HepG2 (cell line): ENCODE data around the gene PARP1. TPM values are rescaled to one million over a fixed set of nuclear protein-coding genes. Genes with fewer than 3 reads are reported as not detected.

ENCODE experiments used
- ATAC-seq: fragments of 200-7000 bp; cut with Tn5 transposase; 3 replicates; pipeline ENCODE4 v1.9.1; 2020; ENCODE audit warnings: mild to moderate bottlenecking, moderate library complexity
- BruUV-seq: library from RNA; stranded (reverse); fragments of 400-500 nt; replicated peaks from 2 replicates; lab custom pipeline; 2021; lab: Mats Ljungman, UMichigan
- CTCF ChIA-PET: fragments of 300-600 bp; formaldehyde crosslinking; extraction: SDS; loops from one replicate; lab custom pipeline; 2021; ENCODE audit warnings: low total read pairs, inconsistent platforms, low intra/inter-chr PET ratio; lab: Yijun Ruan, JAX
- POLR2A ChIA-PET: fragments of 350-600 bp; sonication (Branson Sonifier 250); formaldehyde crosslinking; loops from one replicate; lab custom pipeline; 2020; ENCODE audit warnings: antibody characterized with exemption, inconsistent platforms; lab: Yijun Ruan, JAX
- DNase-seq: peaks from one replicate; pipeline ENCODE4 v3.0.0-alpha.2; 2015; ENCODE audit warnings: low spot score
- FAIRE-seq: peaks from 3 replicates; lab custom pipeline; 2011; peaks lifted over from hg19 to GRCh38; lab: Jason Lieb, UNC
- H2AFZ ChIP-seq: one replicate; pipeline ENCODE4 v1.6.1; 2011; ENCODE audit warnings: low read length, inconsistent platforms
- H3K27ac ChIP-seq: fragments of 300-600 bp; 3 replicates; pipeline ENCODE4 v1.8.0; 2011; ENCODE audit warnings: mixed run types, mild to moderate bottlenecking, mixed read lengths, low read length, inconsistent platforms; ENCODE audit not compliant: insufficient read depth; ENCODE audit errors: extremely low read length
- H3K27me3 ChIP-seq, 2 experiments: fragments of 200-600 bp in 1 of 2; 2 replicates in 1 of 2; 3 replicates in 1 of 2; pipeline versions ENCODE4 v1.6.0 to v1.8.0; 2011; ENCODE audit warnings: low read length in 2 of 2, mild to moderate bottlenecking in 2 of 2, moderate library complexity in 2 of 2, inconsistent platforms in 1 of 2; ENCODE audit not compliant: insufficient read depth in 2 of 2, control insufficient read depth in 1 of 2
- H3K36me3 ChIP-seq, 2 experiments: fragments of 200-600 bp in 1 of 2; replicated peaks in 1 of 2; 2 replicates in 1 of 2; 3 replicates in 1 of 2; pipeline versions ENCODE4 v1.5.1 to v1.8.0; 2011; ENCODE audit warnings: low read length in 2 of 2, inconsistent platforms in 1 of 2; ENCODE audit not compliant: insufficient read depth in 2 of 2, control insufficient read depth in 1 of 2
- H3K4me1 ChIP-seq: 2 replicates; pipeline ENCODE4 v1.5.1; 2012; ENCODE audit warnings: low read length, inconsistent platforms; ENCODE audit not compliant: insufficient read depth
- H3K4me2 ChIP-seq: 2 replicates; pipeline ENCODE4 v1.6.0; 2011; ENCODE audit warnings: low read depth, low read length, inconsistent platforms
- H3K4me3 ChIP-seq, 3 experiments: fragments of 200-600 bp in 1 of 3; sonication (generic), shearing (Covaris generic) in 1 of 3; replicated peaks in 1 of 3; 2 replicates each; pipeline ENCODE4 v1.5.1; 2011 to 2016; ENCODE audit warnings: low read length in 3 of 3, inconsistent platforms in 2 of 3, low read depth in 2 of 3, mild to moderate bottlenecking in 2 of 3, control low read depth in 1 of 3, mixed read lengths in 1 of 3; ENCODE audit not compliant: insufficient read depth in 1 of 3
- H3K79me2 ChIP-seq: one replicate; pipeline ENCODE4 v1.6.1; 2011; ENCODE audit warnings: low read length, inconsistent platforms; ENCODE audit not compliant: insufficient read depth
- H3K9ac ChIP-seq: 2 replicates; pipeline ENCODE4 v1.6.0; 2011; ENCODE audit warnings: mild to moderate bottlenecking, low read depth, low read length, inconsistent platforms; ENCODE audit not compliant: insufficient read depth
- H3K9me3 ChIP-seq: 2 replicates; pipeline ENCODE4 v1.5.1; 2012; ENCODE audit warnings: mild to moderate bottlenecking, low read length
- H4K20me1 ChIP-seq: 2 replicates; pipeline ENCODE4 v1.6.0; 2011; ENCODE audit warnings: inconsistent platforms, mild to moderate bottlenecking, low read length, moderate library complexity; ENCODE audit not compliant: insufficient read depth
- FOSL2 ChIP-seq: sonication (generic); formaldehyde crosslinking; IDR thresholded peaks from 2 replicates; pipeline ENCODE4 v1.4.0; 2020; ENCODE audit warnings: missing genetic modification reagents
- JARID2 ChIP-seq: sonication (generic); formaldehyde crosslinking; IDR thresholded peaks from 2 replicates; pipeline ENCODE4 v1.8.1; 2023; ENCODE audit warnings: missing genetic modification reagents, inconsistent platforms; ENCODE audit not compliant: insufficient replicate concordance
- MAFK ChIP-seq, 2 experiments: IDR thresholded peaks in 1 of 2; conservative IDR thresholded peaks in 1 of 2; 2 replicates each; pipeline ENCODE4 v1.6.1; 2011; ENCODE audit warnings: improper control_type of control experiment in 2 of 2, low read length in 2 of 2
- PAX8 ChIP-seq: sonication (generic); formaldehyde crosslinking; IDR thresholded peaks from 2 replicates; pipeline ENCODE4 v1.8.0; 2022; ENCODE audit warnings: mild to moderate bottlenecking, missing genetic modification reagents, borderline replicate concordance
- PRDM10 ChIP-seq: sonication (generic); formaldehyde crosslinking; IDR thresholded peaks from 2 replicates; pipeline ENCODE4 v1.4.0; 2020; ENCODE audit warnings: low read depth, missing genetic modification reagents
- PTBP1 ChIP-seq: fragments of 200-400 bp; formaldehyde crosslinking; IDR thresholded peaks from 2 replicates; pipeline ENCODE4 v1.6.1; 2018; ENCODE audit warnings: low read length, low read depth; ENCODE audit not compliant: poor library complexity, severe bottlenecking
- ZMYM2 ChIP-seq: sonication (generic); formaldehyde crosslinking; IDR thresholded peaks from 2 replicates; pipeline ENCODE4 v1.8.0; 2022; ENCODE audit warnings: mild to moderate bottlenecking, missing genetic modification reagents
- ZNF512B ChIP-seq: sonication (generic); formaldehyde crosslinking; IDR thresholded peaks from 2 replicates; pipeline ENCODE4 v1.5.1; 2020; ENCODE audit warnings: missing genetic modification reagents, mild to moderate bottlenecking, borderline replicate concordance
- ZNF557 ChIP-seq: sonication (generic); formaldehyde crosslinking; IDR thresholded peaks from 2 replicates; pipeline ENCODE4 v1.4.0; 2020; ENCODE audit warnings: missing genetic modification reagents
- ZNF720 ChIP-seq: sonication (generic); formaldehyde crosslinking; IDR thresholded peaks from 2 replicates; pipeline ENCODE4 v1.4.0; 2020; ENCODE audit warnings: missing genetic modification reagents
- ZNF777 ChIP-seq: sonication (generic); formaldehyde crosslinking; IDR thresholded peaks from 2 replicates; pipeline ENCODE4 v1.4.0; 2020; ENCODE audit warnings: missing genetic modification reagents
- WGBS: methylation state at CpG from one replicate; pipeline ENCODE4 v1.1.6; 2017; ENCODE audit warnings: low lambda C conversion rate; 5-methylcytosine and 5-hydroxymethylcytosine counted together
- in situ Hi-C: cut with HindIII; loops from 2 replicates; pipeline ENCODE4 v1.10.0; 2017; ENCODE audit warnings: low pct_unique_long_range_greater_than_20kb; ENCODE audit not compliant: extremely low pct_ligation_motif_present
- intact Hi-C: fragments of 100-400 bp; cut with micrococcal nuclease; formaldehyde crosslinking; loops from one replicate; pipeline ENCODE4 v1.10.0; 2022; ENCODE audit not compliant: unreplicated experiment
- polyA plus RNA-seq, 8 experiments: library from polyadenylated mRNA; depleted of rRNA in 3 of 8; stranded (reverse) in 7 of 8; unstranded in 1 of 8; fragments of >200 nt; fragmentation: Illumina TruSeq in 4 of 8; extraction: Trizol in 4 of 8; gene quantifications; 2 replicates each; pipeline versions ENCODE4 v1.2.1 to v1.2.3, GENCODE V29; 2011 to 2016; ENCODE audit warnings: low read depth in 4 of 8, missing spikeins in 1 of 8, mixed read lengths in 1 of 8; ENCODE audit not compliant: insufficient read depth in 1 of 8
- total RNA-seq, 5 experiments: library from RNA; depleted of rRNA; stranded (reverse); fragments of >200 nt; fragmentation: Illumina TruSeq; extraction: Trizol; gene quantifications; 2 replicates each; pipeline ENCODE4 v1.2.3, GENCODE V29; 2016; ENCODE audit warnings: low read depth in 1 of 5
- TF ChIP-seq, protein P1 (sequence below): fragments of 450-650 bp; IDR thresholded peaks from 2 replicates; pipeline ENCODE4 v1.6.1; 2017

Gene PARP1
- total and polyA plus RNA-seq, 2 of the 13 experiments (the other 11 are each of a cell fraction or from before 2014, with no cell fraction given): 50.1 to 85.2 TPM

- intact Hi-C loops: no loop called here
- no peak for FAIRE-seq
- in situ Hi-C loops: no loop called here
These were observed 35.1 kb upstream of the PARP1 start for GRCh38 chr1:226443033-226443432.

DNA sequence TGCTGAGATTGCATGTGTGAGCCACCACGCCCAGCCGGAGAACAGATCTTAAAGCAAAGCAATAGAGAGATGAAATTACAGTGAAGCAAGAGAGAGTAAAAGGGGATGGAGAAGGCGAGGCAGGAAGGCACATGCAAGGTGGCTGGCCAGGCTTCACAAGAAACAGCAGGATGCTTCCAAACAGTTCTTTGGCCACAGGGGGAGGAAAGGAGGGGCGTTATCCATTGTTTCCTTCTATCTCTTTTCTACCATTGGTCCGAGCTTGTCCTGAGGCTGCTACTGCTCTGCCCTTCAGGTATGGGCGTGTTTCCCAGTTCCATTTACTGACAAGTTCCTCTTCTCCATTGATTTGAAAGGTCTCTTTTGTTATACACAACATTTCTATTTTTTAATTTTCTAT lies 33.7 kb upstream of the PARP1 start:
- Histone ChIP-seq H2AFZ (no peak overlapping the region), H3K27ac (no peak overlapping the region), H3K27me3 (peaks cover 0 to 6% of the 10 kb centered on the region in 2 experiments; a peak in 1 of 5 replicates), H3K36me3 (no peaks in the 10 kb centered on the region), H3K79me2 (no peaks in the 10 kb centered on the region), H3K9ac (no peak overlapping the region), H3K4me1 (no peaks in the 10 kb centered on the region), H3K9me3 (no peaks in the 10 kb centered on the region), H3K4me2 (no peak overlapping the region), H4K20me1 (no peaks in the 10 kb centered on the region), H3K4me3 (no peak overlapping the region)
- FAIRE-seq (no peak), ATAC-seq (no peak), DNase-seq (no peak)
- ChIA-PET CTCF (no interaction called here), POLR2A (no interaction called here)
- WGBS: 47% methylated on average over 6 of the region's 6 CpGs
- BruUV-seq: no TSS peak
- in situ Hi-C loops: no loop called here
- intact Hi-C loops: no loop called here
- no peak for TF ChIP-seq ZNF512B
- no peak for TF ChIP-seq ZNF777 (CRISPR knock-in tag)
- TF ChIP-seq PAX8 (CRISPR knock-in tag): no peak
- no peak for TF ChIP-seq ZMYM2 (CRISPR knock-in tag)
- TF ChIP-seq PRDM10: no peak
- TF ChIP-seq ZNF720 (CRISPR knock-in tag): no peak
- no peak for TF ChIP-seq FOSL2
- TF ChIP-seq PTBP1: no peak

More at GRCh38 chr1:226443033-226443432, 35.1 kb upstream of the PARP1 start:
- 84% methylated on average over 6 of the region's 6 CpGs for WGBS
- TF ChIP-seq, protein P1, sequence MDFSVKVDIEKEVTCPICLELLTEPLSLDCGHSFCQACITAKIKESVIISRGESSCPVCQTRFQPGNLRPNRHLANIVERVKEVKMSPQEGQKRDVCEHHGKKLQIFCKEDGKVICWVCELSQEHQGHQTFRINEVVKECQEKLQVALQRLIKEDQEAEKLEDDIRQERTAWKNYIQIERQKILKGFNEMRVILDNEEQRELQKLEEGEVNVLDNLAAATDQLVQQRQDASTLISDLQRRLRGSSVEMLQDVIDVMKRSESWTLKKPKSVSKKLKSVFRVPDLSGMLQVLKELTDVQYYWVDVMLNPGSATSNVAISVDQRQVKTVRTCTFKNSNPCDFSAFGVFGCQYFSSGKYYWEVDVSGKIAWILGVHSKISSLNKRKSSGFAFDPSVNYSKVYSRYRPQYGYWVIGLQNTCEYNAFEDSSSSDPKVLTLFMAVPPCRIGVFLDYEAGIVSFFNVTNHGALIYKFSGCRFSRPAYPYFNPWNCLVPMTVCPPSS: no peak
- TF ChIP-seq JARID2 (CRISPR knock-in tag) (no peak), ZNF557 (CRISPR knock-in tag) (no peak), MAFK (conservative IDR thresholded peaks at IDR 0.05 in 1 of 2, IDR thresholded peaks at IDR 0.05 in 1 of 2; ENCODE audit: low read length in 2 of 2) (peak; percentile 38 to 43)
- TF ChIP-seq, all 625 proteins: peak for 1
- CTCF ChIA-PET: no interaction called here
- no TSS peak for BruUV-seq
- Histone ChIP-seq H3K36me3 (no peaks in the 10 kb centered on the region), H3K9me3 (no peaks in the 10 kb centered on the region), H3K79me2 (no peaks in the 10 kb centered on the region), H4K20me1 (no peaks in the 10 kb centered on the region), H2AFZ (no peak overlapping the region), H3K9ac (no peak overlapping the region), H3K4me2 (no peak overlapping the region), H3K27ac (no peak overlapping the region), H3K4me3 (no peak overlapping the region), H3K4me1 (no peaks in the 10 kb centered on the region), H3K27me3 (peaks cover 0 to 6% of the 10 kb centered on the region in 2 experiments; a peak in 1 of 5 replicates)
- POLR2A ChIA-PET: no interaction called here
- ATAC-seq (no peak), DNase-seq (no peak)
